ENCODE measurements around the gene ZNF276.

Gene ZNF276

DNA sequence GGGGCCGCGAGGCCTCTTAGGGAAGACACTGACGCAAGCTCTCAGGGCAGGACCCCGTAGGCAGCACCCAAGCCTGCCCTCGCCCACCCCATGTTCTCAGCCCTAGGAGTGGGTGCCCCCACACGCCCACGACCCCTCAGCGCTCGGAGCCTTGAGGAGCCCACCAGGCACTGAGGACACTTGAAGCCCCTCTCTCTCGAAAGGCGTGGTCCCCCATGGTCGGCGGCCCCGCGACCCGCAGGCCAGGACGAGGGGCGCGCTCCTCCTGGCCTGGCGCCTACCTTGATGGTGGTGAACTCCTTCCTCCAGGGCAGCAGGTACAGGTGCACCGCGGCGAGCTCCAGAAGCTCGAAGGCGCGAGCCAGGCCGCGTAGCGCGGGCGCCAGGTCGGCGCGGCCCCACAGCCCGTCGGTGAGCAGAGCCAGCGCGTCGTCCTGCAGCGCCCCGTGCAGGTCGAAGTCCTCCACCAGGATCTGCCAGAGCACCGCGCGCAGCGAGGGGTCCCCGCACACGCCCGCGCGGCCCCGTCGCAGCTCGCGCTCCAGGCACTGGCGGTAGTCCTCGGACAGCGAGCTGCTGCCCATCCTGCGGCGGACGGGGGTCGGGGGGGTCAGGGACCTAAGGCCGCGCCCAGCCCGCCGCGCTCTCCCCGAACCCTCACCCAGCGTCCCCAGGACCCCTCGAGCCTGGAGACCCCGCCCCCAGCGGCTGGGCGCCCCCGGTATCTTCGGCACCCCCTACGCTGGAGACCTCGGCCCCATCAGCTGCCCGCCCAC is 20.5 kb upstream of the ZNF276 start:
- peak overlapping the region; percentile 86 for H3K27ac ChIP-seq (ENCODE audit: low read length)
- no peaks in the 10 kb centered on the region for H4K20me1 ChIP-seq (ENCODE audit: insufficient read depth, low read length)

GRCh38 chr16:89701425-89702406 is 19.6 kb upstream of the ZNF276 start, which contains the start of gene SPATA2L:
TSS of gene SPATA2L (minus strand) at chr16:89701705. CDS start at chr16:89701232, 473 bp downstream.
- H3K4me3 ChIP-seq (ENCODE audit: low read length): peak within 1 kb of the TSS; percentile 66
- no peaks in the 10 kb centered on the region for H3K27me3 ChIP-seq (replicated peaks; ENCODE audit: insufficient read depth, low read length)
- 0 out of 2 replicates have a peak, but pooled peaks cover 3% of the 10 kb centered on the region for H3K4me1 ChIP-seq (ENCODE audit: low read length)
- TF ChIP-seq EZH2phosphoT487 (IDR thresholded peaks at IDR 0.05; ENCODE audit: low read length): no peak
- TF ChIP-seq EZH2 (optimal IDR thresholded peaks at IDR 0.05; ENCODE audit: low read depth, low read length): no peak
- TF ChIP-seq, protein P1, sequence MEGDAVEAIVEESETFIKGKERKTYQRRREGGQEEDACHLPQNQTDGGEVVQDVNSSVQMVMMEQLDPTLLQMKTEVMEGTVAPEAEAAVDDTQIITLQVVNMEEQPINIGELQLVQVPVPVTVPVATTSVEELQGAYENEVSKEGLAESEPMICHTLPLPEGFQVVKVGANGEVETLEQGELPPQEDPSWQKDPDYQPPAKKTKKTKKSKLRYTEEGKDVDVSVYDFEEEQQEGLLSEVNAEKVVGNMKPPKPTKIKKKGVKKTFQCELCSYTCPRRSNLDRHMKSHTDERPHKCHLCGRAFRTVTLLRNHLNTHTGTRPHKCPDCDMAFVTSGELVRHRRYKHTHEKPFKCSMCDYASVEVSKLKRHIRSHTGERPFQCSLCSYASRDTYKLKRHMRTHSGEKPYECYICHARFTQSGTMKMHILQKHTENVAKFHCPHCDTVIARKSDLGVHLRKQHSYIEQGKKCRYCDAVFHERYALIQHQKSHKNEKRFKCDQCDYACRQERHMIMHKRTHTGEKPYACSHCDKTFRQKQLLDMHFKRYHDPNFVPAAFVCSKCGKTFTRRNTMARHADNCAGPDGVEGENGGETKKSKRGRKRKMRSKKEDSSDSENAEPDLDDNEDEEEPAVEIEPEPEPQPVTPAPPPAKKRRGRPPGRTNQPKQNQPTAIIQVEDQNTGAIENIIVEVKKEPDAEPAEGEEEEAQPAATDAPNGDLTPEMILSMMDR (IDR thresholded peaks at IDR 0.05; ENCODE audit: low read length): no peak
- H3K27ac ChIP-seq (ENCODE audit: low read length): peak within 1 kb of the TSS; percentile 86
- no peaks in the 10 kb centered on the region for H4K20me1 ChIP-seq (ENCODE audit: insufficient read depth, low read length)
- no peaks in the 10 kb centered on the region for H3K9me2 ChIP-seq (replicated peaks; ENCODE audit: insufficient read depth, low read length)
- no peaks in the 10 kb centered on the region for H3K36me3 ChIP-seq (replicated peaks; ENCODE audit: insufficient read depth, low read length)
- peaks cover 6% of the 10 kb centered on the region; the same call in 1 of the 2 replicates for H3F3A ChIP-seq (ENCODE audit: insufficient read depth, low read length)
- peak within 1 kb of the TSS; percentile 78 for H3K4me2 ChIP-seq (ENCODE audit: low read depth, low read length)
- no peaks in the 10 kb centered on the region; the same call in 1 of the 2 replicates for H3K79me2 ChIP-seq (ENCODE audit: low read length)
- H2AFZ ChIP-seq (ENCODE audit: low read length): no peak within 1 kb of the TSS
- DNase-seq: peak; percentile 91
- H3K9me3 ChIP-seq (replicated peaks; ENCODE audit: insufficient read depth, low read length): no peaks in the 10 kb centered on the region
- H3K9ac ChIP-seq (ENCODE audit: low read length): peak within 1 kb of the TSS; percentile 75

More for the DNA sequence above, 20.5 kb upstream of the ZNF276 start:
- 0 out of 2 replicates have a peak, but pooled peaks cover 3% of the 10 kb centered on the region for H3K4me1 ChIP-seq (ENCODE audit: low read length)
- peaks cover 6% of the 10 kb centered on the region; the same call in 1 of the 2 replicates for H3F3A ChIP-seq (ENCODE audit: insufficient read depth, low read length)
- H3K9ac ChIP-seq (ENCODE audit: low read length): peak overlapping the region; percentile 75
- H2AFZ ChIP-seq (ENCODE audit: low read length): no peak overlapping the region
- peak; percentile 63 for DNase-seq
- H3K9me2 ChIP-seq (replicated peaks; ENCODE audit: insufficient read depth, low read length): no peaks in the 10 kb centered on the region
- no peaks in the 10 kb centered on the region; the same call in 1 of the 2 replicates for H3K79me2 ChIP-seq (ENCODE audit: low read length)
- no peaks in the 10 kb centered on the region for H3K27me3 ChIP-seq (replicated peaks; ENCODE audit: insufficient read depth, low read length)
- no peaks in the 10 kb centered on the region for H3K36me3 ChIP-seq (replicated peaks; ENCODE audit: insufficient read depth, low read length)
- no peaks in the 10 kb centered on the region for H3K9me3 ChIP-seq (replicated peaks; ENCODE audit: insufficient read depth, low read length)
- peak overlapping the region; percentile 78 for H3K4me2 ChIP-seq (ENCODE audit: low read depth, low read length)
- H3K4me3 ChIP-seq (ENCODE audit: low read length): peak overlapping the region; percentile 62
- TF ChIP-seq EZH2 (optimal IDR thresholded peaks at IDR 0.05; ENCODE audit: low read depth, low read length): no peak
- TF ChIP-seq, protein P1 (IDR thresholded peaks at IDR 0.05; ENCODE audit: low read length): peak; percentile 16; the same call in 1 of the 2 replicates
- TF ChIP-seq EZH2phosphoT487 (IDR thresholded peaks at IDR 0.05; ENCODE audit: low read length): no peak

GRCh38 chr16:89704281-89704680 is 17.1 kb upstream of the ZNF276 start:
- TF ChIP-seq, protein P1 (IDR thresholded peaks at IDR 0.05; ENCODE audit: low read length): no peak
- TF ChIP-seq EZH2phosphoT487 (IDR thresholded peaks at IDR 0.05; ENCODE audit: low read length): no peak
- TF ChIP-seq EZH2 (optimal IDR thresholded peaks at IDR 0.05; ENCODE audit: low read depth, low read length): no peak
- Histone ChIP-seq H3K4me3 (ENCODE audit: low read length) (no peak overlapping the region), H4K20me1 (ENCODE audit: insufficient read depth, low read length) (no peaks in the 10 kb centered on the region), H3K9me3 (replicated peaks; ENCODE audit: insufficient read depth, low read length) (no peaks in the 10 kb centered on the region), H3K4me2 (ENCODE audit: low read depth, low read length) (no peak overlapping the region), H2AFZ (ENCODE audit: low read length) (no peak overlapping the region), H3K4me1 (ENCODE audit: low read length) (0 out of 2 replicates have a peak, but pooled peaks cover 3% of the 10 kb centered on the region), H3K27me3 (replicated peaks; ENCODE audit: insufficient read depth, low read length) (no peaks in the 10 kb centered on the region), H3K9ac (ENCODE audit: low read length) (no peak overlapping the region), H3F3A (ENCODE audit: insufficient read depth, low read length) (peaks cover 6% of the 10 kb centered on the region; the same call in 1 of the 2 replicates), H3K79me2 (ENCODE audit: low read length) (no peaks in the 10 kb centered on the region; the same call in 1 of the 2 replicates), H3K9me2 (replicated peaks; ENCODE audit: insufficient read depth, low read length) (no peaks in the 10 kb centered on the region), H3K27ac (ENCODE audit: low read length) (no peak overlapping the region), H3K36me3 (replicated peaks; ENCODE audit: insufficient read depth, low read length) (no peaks in the 10 kb centered on the region)
- DNase-seq: no peak
